ENCODE data around the gene TUBD1. TPM values are rescaled to one million over a fixed set of nuclear protein-coding genes. Genes with fewer than 3 reads are reported as not detected.
"Not testable (repeated sequence)": the region's sequence is repeated elsewhere in the genome, so short reads cannot be mapped to it uniquely, and the experiment has no call there.

TUBD1 gene
- total RNA-seq, 1 experiment from 2014 or later: 6.1 TPM

GRCh38 chr17:59874376-59874775 lies 18.4 kb downstream of the TUBD1 start:
- no peak for DNase-seq (ENCODE audit: low read depth)

DNA sequence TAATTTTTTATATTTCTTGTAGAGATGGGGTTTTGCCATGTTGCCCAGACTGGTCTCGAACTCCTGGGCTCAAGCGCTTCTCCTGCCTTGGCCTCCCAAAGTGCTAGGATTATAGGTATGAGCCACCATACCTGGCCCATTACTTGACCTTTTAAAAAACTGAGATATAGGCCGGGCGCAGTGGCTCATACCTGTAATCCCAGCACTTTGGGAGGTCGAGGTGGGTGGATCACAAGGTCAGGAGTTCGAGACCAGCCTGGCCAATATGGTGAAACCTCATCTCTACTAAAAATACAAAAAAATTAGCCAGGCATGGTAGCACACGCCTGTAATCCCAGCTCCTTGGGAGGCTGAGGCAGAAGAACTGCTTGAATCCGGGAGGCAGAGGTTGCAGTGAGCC lies 19.3 kb downstream of the TUBD1 start:
- not testable (repeated sequence) for DNase-seq (ENCODE audit: low read depth)

DNA sequence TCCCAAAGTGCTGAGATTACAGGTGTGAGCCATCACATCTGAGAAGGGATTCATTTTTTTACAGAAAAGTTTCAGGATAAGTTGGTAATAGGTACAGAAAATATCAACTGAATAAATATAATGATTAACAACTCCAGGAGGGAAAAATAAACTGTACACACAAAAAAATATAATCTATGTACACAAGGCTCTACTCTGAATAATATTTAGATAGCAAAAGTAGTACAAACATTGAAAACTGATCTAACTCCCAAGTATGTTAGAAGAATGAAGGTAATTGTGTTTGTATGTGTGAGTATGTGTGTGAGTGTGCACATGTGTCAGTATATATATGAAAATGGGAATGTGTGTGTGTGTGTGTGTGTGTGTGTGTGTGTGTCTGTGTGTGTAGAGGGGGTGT lies 20.4 kb downstream of the TUBD1 start:
- DNase-seq (ENCODE audit: low read depth): no peak

DNA sequence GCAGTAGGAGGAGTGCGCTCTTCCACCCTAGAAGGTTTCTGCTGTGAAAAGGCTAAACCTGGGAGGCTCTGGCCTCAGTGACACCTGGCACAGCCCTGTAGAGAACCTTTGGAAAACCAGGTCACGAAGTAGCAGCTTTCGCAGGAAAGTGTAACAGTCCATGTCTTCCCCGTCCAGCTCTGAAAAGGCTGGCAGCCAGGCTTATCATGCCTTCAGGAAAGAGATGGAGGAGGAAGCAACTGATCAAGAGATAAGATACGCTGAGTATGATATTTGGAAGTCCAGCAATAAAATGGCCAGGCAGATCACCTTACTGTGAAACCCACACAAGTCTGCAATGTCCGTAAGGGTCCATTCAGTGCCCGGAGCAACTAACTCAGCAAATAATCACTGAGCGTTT lies 22.3 kb downstream of the TUBD1 start:
- DNase-seq (ENCODE audit: low read depth): no peak

DNA sequence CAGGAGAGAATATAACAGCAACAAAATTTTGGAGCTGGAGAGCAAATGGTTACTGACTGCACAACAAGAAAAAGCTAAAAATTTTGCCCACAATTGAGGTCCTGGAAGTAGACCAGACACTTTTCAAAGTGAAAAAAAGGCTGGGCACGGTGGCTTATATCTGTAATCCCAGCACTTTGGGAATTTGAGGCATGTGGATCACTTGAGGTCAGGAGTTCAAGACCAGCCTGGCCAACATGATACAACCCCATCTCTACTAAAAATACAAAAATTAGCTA lies 22.9 kb downstream of the TUBD1 start:
- no peak for DNase-seq (ENCODE audit: low read depth)

DNA sequence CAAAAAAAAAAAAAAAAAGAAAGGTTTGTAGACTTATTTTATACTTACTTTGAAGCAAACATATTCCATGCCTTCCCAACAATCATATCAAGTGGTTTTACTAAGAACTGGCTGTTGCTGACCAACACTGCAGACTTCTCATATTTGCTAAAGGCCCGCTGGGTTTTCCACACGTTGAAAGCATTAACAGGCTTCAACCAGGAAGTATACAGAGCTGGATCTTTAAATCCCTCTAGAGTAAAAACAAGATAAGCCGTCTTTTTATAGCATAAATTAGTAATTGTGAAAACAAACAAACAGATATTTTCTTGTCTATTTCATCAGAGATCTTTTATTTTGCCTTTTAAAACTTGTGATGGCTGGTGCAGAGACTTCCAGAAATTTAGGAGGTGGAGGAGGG lies 29.1 kb downstream of the TUBD1 start:
- DNase-seq (ENCODE audit: low read depth): no peak

GRCh38 chr17:59859444-59860025 lies 33.2 kb downstream of the TUBD1 start:
- peak; percentile 21 for DNase-seq (ENCODE audit: low read depth)

DNA sequence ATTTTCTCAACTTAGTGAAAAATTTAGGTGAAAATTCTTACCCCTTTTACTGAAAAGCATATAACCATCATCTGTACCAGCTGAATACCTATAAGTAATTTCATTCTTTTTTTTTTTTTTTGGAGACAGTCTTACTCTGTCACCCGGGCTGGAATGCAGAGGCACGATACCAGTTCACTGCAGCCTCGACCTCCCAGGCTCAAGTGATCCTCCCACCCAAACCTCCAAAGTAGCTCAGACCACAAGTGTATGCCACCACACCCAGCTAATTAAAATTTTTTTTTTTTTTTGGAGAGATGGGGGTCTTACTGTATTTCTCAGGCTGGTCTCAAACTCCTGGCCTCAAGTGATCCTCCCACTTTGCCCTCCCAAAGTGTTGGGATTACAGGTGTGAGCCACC lies 33.8 kb downstream of the TUBD1 start:
- no peak for DNase-seq (ENCODE audit: low read depth)

DNA sequence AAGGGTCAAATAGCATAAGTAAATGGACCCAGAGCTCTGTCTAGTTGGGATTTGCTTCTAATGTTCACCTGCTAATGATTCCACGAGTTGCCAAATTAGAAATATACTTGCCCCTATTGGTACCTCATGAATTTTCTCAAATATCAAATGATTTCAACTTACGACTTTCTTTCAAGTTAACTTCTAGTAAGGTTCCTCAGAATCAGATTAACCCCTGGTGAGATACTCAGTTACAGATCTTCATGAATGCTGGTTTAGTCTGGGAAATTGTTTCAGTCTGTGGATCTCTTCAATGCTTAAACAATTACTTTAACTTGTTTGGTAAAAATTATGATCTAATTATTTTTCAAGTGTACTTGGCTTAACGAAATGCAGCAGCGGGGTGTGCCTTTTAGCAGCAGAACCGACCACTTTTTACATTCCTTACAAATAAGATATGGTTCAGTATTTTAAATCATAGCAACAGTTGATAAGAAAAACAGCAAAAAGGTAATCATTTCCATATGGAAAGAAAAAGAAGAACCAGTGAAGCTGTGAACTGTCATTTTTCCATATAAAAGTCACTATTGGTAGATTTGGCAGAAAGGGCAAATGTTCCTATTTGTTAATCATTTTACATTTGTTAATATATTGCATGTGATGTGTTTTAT lies 34.5 kb downstream of the TUBD1 start:
- DNase-seq (ENCODE audit: low read depth): no peak

- DNase-seq (ENCODE audit: low read depth): no peak
These were observed 35.6 kb downstream of the TUBD1 start for GRCh38 chr17:59856859-59857794.

GRCh38 chr17:59853919-59854729 lies 38.6 kb downstream of the TUBD1 start:
- not testable (repeated sequence) for DNase-seq (ENCODE audit: low read depth)

GRCh38 chr17:59853168-59853918 lies 39.4 kb downstream of the TUBD1 start:
- DNase-seq (ENCODE audit: low read depth): peak; percentile 96

GRCh38 chr17:59852847-59853167 lies 39.9 kb downstream of the TUBD1 start:
- DNase-seq (ENCODE audit: low read depth): not testable (repeated sequence)

DNA sequence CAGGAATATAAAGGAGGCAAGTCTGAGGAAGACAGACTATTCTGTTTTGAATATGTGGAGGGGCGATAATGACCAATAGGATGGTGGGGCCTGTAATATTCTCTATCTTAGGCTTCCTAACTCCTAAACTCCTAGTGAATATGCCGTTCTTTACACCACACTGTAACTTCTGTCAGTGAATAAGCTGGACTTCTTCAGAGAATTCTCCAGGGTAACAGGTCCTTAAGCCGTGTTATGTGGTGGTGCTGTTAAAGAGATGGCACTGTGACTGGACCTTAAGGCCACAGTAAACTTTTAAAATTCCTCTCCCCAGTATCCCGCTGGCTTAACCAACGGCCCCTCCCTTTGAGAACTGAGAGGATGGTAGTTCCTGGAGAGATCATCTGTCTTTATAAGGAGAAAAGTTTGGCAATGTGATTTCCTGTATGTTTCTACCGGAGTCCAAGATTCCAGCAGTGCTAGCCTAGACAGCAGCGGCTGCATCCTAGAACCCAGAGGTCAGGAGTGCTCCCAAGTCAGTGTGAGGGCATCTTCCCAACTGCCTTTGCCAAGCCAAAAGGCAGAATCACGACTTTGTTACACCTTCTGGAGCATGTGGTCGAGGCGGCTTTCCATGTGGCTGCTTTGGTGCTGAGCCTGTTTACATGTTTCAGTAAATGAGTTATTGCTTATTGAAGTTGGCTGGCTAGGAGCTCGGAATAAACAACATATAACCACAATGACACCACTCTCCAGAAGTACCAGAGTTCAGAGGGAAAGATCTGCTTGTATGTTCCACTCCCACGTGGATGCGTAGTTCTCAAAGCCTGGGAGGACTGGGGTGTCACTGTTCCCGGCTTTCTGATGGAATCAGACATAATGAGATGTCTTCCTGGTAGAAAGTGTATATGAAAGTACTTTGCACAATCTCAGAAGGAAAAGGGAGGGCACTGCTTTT lies 41.0 kb downstream of the TUBD1 start:
- DNase-seq (ENCODE audit: low read depth): no peak

- DNase-seq (ENCODE audit: low read depth): not testable (repeated sequence)
These were observed 42.4 kb downstream of the TUBD1 start for GRCh38 chr17:59850311-59850710.

DNA sequence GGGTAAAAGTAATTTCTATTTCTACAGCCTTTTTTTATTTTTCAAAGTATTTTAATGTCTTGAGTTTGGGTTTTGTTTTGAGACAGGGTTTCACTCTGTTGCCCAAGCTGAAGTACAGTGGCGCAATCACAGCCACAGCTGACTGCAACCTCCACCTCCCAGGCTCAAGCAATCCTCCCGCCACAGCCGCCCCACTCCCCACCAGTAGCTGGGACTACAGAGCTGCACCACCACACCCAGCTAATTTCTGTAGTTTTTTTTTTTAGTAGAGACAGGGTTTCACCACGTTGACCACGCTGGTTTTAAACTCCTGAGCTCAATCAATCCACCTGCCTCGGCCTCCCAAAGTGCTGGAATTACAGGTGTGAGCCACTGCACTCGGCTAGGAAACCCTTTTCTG lies 44.0 kb downstream of the TUBD1 start:
- DNase-seq (ENCODE audit: low read depth): no peak

GRCh38 chr17:59848385-59848668 lies 44.4 kb downstream of the TUBD1 start:
- DNase-seq (ENCODE audit: low read depth): no peak

- DNase-seq (ENCODE audit: low read depth): peak; percentile 82
These were observed 46.2 kb downstream of the TUBD1 start for GRCh38 chr17:59846394-59847165.

DNA sequence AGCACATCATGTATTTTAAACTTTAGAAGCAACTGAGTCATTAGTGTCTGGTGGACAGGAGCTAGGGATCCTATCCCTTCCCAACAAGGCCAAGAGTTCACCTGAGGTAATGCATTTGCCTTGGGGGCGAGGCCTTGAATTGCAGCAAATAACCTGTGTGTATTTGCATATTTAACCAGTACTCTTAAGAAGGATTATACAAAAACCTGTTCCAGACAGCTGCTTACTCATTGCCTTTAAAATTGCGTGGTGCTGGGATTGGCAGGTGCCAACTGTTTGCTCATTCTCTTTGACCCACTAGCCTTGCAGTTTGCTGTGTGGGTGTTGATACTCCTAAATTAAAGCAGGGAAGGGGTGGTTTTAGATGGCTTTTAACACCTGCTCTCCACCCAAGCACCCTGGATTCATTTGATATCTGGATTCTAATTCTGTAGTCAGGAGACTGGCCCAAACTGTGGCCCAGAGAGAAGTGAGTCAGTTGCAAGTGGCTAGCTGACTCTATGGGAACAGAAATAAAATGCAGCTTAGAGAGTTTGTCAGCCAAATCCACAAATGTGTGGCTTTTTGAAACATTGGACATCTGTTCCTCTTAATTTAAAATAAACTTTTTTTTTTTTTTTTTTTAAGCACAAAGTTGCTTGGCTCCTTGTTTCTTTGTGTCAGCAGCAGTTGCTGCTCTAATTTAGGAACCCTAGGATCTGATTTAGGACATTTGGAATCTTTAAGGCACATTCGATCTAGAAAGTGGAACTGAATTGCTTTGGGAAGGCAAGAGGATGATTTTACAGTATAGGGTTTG lies 46.9 kb downstream of the TUBD1 start:
- peak; percentile 72 for DNase-seq (ENCODE audit: low read depth)

All from HT1080 (cell line).